ENCODE results near the gene LILRB5.
"Not testable (repeated sequence)": the region's sequence is repeated elsewhere in the genome, so short reads cannot be mapped to it uniquely, and the experiment has no call there.

LILRB5 gene

DNA sequence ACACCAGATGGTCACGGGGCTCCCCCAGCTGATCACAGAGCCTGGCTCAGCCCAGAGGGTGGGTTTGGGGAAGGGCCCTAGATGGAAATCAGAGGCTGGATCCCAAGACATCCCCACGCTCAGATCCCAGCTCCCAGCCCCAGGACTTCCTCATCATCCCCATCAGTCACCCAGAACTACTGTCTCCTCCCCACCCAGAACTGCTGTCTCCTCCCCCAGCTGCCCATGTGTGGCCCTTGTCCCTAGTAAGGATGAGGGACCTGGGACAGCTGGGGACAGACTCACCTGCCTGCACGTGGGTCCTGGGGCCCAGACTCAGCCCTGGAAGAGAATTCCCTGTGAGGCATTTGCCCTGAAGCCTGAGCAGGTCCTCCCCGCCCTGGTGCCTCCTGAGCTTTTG lies 14.8 kb downstream of the LILRB5 start:
- not testable (repeated sequence) for DNase-seq (ENCODE audit: low read depth)

DNA sequence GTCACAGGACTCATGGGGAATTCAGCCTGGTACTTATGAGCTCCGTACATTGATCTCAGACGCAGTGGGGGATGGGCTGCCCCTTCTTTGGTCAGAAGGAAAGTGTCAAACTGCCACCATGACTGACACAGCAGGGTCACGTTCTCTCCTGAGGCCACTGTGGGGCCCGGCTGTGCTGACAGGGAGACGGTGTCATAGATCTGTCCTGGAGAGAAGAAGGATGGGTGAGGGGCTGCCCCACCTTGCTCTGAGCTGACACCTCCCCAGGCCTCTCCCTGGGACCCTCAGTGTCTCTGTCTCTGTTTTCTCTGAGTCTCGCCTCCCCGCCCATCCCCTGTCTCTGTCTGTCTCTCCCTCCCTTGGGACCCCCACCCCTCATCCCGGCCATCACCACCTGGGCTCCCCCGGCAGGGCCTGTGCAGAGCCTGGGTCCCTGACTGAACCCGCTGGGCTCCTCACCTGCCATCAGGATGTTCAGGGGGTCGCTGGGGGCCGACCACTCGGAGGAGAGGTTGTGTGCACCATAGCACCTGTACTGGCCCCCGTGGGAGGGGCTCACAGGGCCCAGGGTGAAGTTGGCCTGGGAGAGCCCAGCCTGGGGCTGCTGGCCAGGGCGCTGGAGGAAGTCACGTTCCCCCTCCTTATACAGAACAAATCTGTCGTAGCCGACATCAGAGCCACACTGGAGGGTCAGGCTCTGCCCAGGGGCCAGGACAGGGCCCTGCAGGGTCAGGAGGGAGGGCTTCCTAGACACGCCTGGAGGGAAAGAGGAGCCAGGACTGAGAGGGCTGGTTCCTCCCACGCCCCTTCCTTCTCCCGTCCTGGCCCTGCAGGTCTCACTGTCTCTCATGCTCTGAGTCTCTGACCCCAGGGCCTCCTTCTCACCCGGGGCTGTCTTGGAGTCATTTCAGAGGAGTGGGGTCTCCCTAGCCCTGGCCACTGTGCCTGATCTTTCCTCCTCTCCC lies 16.4 kb downstream of the LILRB5 start:
- not testable (repeated sequence) for DNase-seq (ENCODE audit: low read depth)

DNA sequence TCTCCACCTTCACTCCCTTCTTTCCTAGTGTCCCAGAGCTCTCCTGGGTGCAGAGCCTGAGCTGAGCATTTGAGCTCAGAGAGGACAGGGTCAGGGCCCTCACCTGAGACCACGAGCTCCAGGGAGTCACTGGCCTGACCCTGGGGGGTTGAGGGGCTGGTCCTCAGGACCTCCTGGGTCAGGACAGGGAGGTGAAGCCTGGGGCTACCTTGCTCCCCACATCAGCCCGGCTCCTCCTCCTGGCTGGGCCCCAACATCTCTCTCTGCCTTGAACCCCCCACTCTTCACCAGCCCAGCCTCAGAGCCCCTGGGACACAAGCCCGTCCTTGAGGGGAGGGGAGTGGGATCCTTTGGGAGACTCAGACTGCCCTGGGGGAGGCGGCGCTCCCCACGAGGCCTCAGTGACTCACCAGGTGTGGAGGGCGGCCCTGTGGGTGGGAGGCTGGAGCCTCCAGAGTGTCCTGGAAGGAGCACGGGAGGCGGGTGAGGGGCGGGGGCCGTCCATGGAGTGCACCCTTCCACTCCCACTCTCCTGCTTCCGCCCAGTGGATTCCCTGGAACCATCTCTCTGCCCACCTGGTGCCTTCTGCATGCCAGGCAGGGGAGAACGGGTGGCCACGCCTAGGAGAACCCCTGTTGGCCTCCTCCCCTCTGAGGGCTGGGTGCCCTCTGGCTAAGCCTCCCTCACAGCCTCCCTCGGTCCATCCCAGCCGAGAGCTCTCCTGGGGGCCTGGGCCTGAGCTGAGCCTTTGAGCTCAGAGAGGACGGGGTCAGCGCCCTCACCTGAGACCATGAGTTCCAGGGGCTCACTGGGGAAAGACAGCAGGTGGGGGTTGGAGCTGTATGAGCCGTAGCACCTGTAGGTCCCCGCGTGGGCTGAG lies 17.3 kb downstream of the LILRB5 start:
- not testable (repeated sequence) for DNase-seq (ENCODE audit: low read depth)

DNA sequence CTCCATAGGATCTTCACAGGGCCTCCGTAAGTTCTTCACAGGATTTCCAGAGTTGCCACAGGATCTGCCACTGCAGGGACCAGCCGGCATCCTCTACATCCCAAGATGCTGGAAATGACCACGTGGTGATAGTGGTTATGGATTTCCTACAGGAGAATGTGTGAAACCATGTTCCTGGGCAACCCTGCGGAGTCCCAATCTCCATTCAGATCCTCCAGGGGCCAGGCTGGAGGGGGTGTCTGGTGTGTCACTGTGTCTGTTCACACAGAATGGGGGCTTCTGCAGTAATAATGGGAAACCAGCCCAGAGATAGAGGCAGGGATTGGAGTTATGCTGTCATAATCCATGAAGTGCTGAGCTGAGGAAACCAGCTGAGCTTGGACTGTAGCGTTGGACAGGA lies 23.1 kb downstream of the LILRB5 start:
- DNase-seq (ENCODE audit: low read depth): no peak

DNA sequence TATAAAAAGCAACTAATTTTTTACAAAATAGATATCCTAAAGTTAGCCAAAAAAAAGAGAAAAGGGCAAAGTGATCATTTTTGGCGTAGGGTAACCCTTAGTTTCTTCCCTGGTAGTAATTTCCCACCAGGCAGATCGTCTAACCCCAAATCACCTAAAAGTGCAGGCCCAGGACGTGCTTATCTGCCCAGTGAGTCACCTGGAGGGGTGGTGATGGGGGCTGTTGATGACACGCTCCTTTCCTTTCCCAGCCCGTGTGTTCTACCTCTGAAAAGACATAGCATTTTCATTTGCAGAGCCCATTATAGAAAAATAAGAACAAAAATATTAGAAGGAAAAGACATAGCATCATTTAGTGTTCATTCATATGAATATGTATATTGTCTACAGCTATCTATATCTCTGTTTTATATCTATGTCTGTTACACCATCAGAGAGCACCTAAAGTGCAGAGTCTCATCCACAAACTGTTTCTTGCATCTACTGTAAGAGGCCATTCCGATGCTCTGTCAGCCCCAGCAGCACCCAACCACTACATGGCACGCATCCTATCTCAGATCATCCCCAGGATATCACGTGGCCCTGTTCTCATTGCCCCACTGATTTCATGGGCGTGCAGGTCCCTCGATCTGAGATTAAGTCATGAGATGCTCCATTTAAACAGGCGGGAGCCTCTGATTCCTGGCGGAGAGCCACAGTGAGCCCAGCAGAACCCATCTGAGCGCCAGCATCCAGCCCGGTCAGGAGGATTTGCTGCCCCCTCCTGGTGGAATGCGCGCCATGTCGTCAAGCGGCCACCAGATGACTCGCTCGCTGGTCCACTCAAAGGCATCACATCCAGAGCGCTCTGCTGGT lies 25.8 kb downstream of the LILRB5 start:
- peak; percentile 82 for DNase-seq (ENCODE audit: low read depth)

DNA sequence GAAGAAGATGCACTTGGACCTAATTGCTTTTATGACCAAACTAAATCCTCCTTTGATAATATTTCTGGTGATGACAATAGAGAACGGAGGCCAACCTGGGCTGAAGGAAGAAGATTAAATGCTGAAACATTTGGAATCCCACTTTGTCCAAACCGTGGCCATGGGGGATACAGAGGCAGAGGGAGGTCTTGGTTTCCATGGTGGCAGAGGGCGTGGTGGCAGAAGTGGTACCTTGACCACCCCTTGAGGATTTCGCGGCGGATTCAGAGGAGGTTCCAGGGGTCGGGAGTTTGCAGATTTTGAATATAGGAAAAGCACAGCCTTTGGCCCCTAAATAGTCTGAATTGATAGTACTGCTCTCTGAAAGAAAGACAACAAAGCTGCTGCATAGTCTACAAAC lies 27.0 kb downstream of the LILRB5 start:
- no peak for DNase-seq (ENCODE audit: low read depth)

DNA sequence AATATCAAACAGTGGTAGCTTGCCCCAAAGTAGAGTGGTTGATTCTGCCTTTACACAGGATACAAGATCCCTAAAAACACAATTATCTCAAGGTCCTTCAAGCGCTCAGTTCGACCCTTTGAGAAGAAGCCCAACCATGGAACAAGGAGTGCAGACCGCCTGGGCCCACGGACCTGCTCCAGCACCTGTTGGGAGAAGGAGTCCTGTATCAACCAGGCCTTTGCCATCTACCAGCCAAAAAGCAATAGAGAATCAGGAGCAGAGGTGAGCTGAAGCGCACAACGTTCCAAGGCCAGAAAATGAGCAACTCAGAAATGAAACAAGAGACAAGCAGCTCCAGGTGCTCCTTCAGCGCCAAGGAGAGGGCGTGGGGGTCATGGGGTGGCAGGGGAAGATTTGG lies 27.9 kb downstream of the LILRB5 start:
- DNase-seq (ENCODE audit: low read depth): no peak

DNA sequence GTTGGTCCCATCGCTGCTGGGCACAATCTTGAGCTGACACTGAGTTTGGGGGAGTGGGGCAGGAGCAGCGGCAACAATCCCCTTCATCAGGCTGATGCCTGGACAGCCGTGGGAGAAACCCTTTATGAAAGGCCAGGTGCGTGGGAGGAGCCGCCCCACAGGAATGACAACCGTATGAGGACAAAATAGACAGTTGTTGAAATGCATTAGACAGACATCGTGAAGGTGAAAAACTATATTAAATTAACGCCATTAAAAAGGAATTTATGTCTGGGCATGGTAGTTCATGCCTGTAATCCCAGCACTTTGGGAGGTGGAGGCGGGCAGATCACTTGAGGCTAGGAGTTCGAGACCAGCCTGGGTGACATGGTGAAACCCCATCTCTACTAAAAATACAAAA lies 32.5 kb downstream of the LILRB5 start:
- not testable (repeated sequence) for DNase-seq (ENCODE audit: low read depth)

DNA sequence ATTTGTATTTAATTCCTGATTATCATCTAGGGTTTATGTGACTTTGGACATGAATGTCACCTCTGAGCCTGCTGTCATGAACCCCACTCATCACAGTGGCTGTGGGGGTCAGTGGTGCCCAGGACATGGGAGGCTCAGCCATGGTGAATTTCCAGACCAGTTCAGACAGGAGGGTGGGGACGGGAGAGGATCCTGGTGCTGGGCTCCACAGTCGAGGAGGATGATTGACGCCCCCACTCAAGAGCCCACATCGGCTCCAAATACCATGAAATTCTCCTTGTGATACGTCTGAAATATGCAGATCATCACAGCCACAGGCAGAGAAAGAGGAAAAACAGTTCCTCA lies 33.2 kb downstream of the LILRB5 start:
- DNase-seq (ENCODE audit: low read depth): not testable (repeated sequence)

DNA sequence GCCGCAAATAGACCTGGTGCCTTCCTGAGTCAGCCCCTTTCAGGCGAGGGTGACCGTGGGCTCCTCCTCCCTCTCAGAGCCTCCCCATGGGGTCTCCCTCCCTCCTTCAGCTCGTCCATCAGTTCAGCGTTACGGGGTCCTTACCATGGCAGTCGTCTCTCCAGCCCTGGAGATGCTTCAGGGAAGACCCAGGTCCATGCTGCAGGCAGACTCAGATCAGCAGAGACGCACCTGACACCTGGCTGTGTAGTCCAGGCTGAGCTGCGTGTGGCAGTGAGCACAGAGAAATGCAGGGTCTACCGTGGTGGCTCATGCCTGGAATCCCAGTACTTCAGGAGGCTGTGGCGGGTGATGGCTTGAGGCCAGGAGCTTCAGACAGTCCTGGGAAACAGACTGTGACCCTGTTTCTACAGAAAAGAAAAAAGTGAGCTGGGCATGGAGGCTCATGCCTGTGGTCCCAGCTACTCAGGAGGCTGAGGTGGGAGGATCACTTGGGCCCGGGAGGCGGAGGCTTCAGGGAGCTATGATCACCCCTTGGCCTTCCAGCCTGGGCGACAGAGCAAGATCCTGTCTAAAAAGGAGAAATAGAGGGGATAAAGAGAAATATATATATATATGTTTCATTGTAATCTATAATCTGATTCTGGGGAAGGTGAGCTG lies 33.7 kb downstream of the LILRB5 start:
- not testable (repeated sequence) for DNase-seq (ENCODE audit: low read depth)

DNA sequence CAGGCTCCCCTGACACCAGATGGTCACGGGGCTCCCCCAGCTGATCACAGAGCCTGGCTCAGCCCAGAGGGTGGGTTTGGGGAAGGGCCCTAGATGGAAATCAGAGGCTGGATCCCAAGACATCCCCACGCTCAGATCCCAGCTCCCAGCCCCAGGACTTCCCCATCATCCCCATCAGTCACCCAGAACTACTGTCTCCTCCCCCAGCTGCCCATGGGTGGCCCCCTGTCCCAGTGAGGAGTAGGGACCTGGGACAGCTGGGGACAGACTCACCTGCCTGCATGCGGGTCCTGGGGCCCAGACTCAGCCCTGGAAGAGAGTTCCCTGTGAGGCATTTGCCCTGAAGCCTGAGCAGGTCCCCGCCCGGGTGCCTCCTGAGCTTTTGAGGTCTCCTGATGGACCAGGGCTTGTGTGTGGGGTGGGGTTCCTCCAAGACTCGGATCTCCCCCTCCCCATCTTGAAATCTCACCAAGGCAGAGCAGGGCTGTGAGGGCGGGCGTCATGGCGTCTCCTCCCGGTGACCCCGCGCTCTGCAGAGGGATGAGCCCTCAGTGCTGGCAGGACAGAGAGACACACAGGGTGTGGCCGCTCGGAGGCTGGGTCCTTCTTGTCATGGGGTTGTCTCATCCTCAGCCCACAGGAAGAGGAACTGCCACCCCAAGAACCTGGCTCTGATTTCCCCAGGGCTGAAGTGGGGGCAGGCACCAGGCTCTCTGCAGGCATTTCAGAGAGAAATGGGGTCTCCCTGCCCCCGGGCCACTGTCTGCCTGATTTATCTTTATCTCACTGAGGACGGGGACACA lies 34.4 kb downstream of the LILRB5 start, which contains the start of gene LILRB3:
Gene LILRB3 (minus strand): TSS at position 534 of the 803 bp plus-strand sequence. CDS start 31 bp downstream, at position 503.
- not testable (repeated sequence) for DNase-seq (ENCODE audit: low read depth)

DNA sequence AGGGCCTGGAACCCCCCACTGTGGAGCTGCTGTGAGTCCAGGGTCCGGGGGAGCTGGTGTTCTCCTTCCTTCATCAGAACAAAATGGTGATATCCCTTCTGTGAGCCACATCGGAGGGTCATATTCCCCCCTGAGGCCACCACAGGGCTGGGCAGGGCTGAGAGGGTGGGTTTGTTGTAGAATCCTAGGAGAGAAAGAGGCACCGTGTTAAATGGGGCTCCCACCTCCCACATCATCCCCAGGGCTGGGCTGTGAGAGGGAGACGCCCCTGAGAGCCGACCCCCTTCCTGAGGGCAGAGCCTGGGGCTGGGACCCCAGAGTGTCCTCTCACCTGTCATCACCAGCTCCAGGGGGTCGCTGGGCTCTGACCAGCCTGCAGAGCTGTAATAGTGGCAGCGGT lies 35.1 kb downstream of the LILRB5 start:
- not testable (repeated sequence) for DNase-seq (ENCODE audit: low read depth)

DNA sequence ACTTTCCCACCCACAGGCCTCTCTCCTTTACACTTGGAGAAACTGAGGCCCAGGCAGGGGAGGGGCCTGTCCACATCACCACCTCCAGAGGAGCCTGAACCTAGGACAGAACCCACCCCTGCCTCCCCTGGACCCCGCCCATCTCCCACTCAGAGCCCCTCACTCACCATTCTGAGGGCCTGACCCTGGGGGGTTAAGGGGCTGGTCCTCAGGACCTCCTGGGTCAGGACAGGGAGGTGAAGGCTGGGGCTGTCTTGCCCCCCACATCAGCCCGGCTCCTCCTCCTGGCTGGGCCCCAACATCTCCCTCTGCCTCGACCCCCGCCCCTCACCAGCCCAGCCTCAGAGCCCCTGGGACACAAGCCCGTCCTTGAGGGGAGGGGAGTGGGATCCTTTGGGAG lies 37.4 kb downstream of the LILRB5 start:
- DNase-seq (ENCODE audit: low read depth): not testable (repeated sequence)

DNA sequence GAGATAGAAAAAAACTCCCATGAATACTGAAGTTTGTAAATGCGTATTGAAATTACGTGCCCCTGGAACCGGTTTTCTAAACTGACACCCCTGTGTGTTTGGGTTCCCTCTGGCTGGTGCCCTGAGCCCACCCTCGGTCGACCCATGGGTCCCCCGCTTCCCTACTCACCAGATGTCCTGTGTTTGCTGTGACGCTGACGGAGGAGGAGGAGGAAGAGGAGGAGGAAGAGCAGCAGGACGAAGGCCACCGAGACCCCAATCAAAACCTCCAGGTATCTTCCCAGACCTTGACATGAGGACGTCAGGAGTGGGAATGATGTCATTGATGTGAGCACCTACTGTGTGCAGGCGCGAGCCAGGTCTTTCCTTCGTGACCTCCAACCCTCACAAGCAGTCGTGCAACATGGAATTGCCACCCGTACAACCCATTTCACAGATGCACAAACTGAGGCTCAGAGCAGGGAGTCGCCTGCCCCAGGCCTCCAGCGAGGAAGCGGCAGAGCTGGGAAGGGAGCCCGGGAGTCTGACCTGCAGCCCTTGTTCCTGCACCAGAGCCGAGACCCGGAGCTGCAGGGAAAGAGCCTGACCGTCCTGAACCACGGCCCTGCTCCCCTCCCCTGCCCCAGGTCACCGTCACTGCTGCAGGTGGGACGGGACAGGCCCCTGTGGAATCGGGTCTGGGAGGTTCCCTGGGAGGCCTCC lies 38.0 kb downstream of the LILRB5 start:
- DNase-seq (ENCODE audit: low read depth): no peak

DNA sequence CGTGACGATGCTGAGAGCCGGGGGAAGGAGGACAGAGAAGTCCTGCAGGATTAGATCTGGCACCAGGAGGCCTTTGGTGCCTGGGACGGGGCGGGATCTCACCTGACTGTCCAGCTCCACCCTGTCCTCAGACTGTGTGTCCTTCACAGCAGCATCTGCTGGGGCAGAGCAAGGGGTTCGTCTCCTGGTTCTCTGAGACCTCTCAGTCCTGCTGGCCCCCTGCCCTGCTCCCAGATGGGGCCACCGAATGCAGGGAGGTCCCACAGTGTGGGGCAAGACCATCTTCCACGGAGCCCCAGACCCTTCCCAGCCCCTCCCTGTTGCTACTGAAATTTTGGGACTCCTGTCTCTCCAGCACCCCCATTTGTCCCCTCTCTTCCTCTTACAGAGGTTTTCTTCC lies 38.8 kb downstream of the LILRB5 start:
- DNase-seq (ENCODE audit: low read depth): no peak

DNA sequence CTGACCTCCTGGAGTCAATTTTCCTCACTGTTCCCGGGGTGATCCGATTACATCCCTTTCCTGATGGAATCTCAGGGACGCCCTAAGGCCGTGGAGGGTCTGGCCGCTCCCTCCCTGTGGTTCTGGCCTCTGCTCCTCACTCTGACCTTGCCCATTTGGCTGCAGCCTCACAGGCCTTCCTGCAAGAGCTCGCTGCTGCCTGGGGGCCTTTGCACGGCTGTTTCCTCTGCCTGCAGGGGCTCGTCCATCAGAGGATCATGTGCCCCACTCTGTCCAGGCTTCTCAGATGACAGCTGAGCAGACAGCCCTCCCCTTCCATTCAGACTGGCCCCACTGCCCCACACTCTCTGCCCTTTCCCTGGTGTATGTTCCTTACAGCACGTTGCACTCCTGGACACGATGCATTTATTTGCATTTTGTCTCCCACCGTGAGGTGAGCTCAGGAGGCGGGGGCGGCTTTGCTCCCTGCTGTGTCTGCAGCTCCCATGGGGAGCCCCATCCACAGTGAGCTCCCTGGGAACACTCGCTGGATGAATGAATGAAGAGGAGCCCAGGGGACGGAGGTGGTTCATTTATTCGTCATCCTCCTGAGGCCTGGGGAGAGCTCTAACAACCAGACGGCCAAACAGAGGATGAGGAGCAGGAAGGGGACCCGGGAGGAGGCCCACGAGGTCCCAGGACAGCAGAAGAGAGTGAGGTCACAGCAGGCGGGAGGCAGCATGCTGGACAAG lies 39.4 kb downstream of the LILRB5 start:
- not testable (repeated sequence) for DNase-seq (ENCODE audit: low read depth)

DNA sequence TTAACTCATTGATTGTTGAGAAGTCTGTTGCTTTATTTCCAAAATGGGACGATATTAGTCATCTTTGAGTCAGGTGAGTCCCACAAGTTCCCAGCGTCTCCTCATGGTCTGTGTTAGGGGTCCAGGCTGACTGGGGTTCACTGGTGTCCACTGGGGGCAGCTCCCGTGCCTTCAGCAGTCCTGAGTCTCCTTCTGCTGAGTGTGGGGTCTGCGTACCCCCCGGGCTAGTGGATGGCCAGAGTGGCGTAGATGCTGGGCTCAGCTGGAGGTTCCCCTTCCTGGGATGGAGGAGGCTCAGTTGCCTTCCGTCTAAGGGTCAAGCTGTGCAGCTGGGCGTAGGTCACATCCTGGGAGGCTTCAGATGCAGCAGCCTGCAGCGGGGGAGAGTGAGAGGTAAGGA lies 40.2 kb downstream of the LILRB5 start:
- DNase-seq (ENCODE audit: low read depth): no peak

DNA sequence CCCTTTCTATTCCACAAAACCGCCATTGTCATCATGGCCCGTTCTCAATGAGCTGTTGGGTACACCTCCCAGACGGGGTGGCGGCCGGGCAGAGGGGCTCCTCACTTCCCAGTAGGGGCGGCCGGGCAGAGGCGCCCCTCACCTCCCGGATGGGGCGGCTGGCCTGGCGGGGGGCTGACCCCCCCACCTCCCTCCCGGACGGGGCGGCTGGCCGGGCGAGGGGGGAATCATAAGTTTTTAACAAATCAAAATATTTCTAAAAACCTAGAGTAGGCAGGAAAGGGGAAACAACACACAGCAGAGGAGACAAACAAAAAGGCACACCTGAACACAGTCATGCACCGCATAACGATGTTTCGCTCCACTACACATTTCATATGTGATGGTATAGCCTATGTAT lies 42.3 kb downstream of the LILRB5 start:
- DNase-seq (ENCODE audit: low read depth): not testable (repeated sequence)

DNA sequence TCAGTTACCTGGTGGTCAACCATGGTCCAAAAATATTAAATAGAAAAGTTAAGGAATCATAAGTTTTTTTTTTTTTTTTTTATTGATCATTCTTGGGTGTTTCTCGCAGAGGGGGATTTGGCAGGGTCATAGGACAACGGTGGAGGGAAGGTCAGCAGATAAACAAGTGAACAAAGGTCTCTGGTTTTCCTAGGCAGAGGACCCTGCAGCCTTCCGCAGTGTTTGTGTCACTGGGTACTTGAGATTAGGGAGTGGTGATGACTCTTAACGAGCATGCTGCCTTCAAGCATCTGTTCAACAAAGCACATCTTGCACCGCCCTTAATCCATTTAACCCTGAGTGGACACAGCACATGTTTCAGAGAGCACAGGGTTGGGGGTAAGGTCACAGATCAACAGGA lies 42.9 kb downstream of the LILRB5 start:
- not testable (repeated sequence) for DNase-seq (ENCODE audit: low read depth)
